LoVo (cell line): ENCODE data around the gene RIOK1.
A peak's percentile ranks its signal among the peaks of the same experiment; 100 is the strongest.
"Not testable (repeated sequence)": the region's sequence is repeated elsewhere in the genome, so short reads cannot be mapped to it uniquely, and the experiment has no call there.

Experiments
- DNase-seq: peaks from one replicate; pipeline ENCODE4 v3.0.0-alpha.2; 2016; ENCODE audit warnings: low spot score

The RIOK1 gene

DNA sequence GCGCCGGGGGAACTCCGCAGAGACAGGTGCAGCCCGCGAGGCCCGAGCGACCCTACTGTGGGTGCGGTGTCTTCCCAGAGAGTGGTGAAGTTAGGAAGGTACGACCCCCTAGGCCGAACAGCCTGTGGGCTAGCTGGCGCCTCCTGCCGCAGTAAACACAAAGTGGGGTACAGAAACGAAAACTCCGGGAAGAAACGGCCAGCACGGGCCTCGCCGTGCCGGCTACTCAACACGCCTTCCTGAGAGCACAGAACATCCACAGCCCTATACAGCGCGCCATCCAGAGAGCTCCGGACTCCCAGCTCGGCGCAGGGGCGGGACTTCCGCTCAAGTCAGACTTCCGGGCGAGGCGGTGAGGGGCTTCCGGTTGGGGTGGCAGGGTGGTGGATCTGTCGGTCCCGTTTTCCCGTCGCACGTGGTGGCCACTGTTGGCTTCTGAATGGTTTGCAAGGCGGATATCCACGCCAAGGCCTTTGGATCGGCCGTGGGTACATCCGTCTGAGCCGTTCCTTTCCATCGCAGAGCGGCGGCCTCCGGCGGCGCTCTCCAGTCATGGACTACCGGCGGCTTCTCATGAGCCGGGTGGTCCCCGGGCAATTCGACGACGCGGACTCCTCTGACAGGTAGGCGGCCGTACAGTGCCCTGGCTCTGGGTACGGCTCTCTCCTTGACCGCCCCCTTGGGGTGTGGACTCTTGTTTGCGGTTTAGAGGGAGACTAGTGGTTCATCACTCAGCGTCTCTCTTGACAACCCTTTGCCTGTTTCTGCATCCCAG, at the start of gene RIOK1, which contains the start of gene CAGE1:
TSS of gene RIOK1 (plus strand) at position 358 of the 775 bp plus-strand sequence. CDS start at position 553, 195 bp downstream.
TSS of gene CAGE1 (minus strand) at position 292 of the 775 bp plus-strand sequence. CDS start 2,569 bp downstream, outside the sequence.
- DNase-seq, result peak; percentile 93

DNA sequence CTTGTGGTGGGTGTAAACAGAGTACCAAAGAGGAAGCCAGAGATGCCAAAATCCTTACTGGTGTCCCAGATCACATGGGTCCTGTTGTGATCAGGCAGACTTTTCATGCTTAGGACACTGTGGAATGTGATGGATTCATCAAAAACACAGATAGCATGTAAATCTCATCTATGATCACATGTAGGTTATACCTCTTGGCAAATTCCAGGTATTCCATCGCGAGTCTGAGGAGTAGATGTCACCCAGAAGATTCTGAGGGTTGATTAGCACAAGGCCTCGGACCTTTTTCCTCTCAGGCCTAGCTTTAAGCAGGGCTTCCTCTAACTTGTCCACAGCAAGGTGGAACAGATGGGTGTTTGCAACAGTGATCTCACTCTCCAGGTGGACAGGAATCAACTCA, 48.3 kb upstream of the RIOK1 start:
- no peak for DNase-seq

DNA sequence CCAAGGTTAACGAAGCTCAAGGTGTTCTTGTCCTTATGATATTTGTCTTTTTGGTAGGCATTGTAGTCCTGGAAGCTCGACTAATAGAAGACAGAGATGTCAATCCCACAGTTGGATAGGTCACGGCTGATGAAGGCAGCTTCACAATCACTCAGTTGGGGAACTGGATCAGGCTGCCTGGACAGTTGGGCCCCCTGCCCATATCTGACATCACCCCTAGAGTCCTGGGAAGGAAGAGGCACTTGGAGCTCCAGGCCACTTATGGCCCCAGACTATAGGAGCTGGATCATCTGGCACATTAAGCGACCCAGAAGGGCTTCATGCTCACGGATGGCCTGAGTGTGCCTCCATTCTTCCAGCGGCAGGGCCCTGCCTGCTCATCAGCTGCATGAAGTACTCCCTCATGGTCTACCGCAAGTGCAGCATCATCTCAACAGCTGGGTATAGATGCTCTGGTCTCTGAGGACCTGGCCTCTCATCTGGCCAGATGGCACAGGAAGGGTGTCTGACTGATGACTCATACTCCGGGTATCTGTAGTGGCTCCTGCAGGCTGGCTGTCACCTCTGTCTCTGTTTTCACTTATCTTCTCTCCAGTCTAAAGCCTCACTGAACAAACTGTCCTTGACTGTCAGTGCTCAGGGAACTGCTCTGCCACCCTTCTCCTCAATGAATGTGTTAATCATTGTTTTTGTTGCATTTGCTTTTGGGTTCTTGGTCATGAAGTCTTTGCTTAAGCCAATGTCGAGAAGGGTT, 47.4 kb upstream of the RIOK1 start:
- peak; percentile 43 for DNase-seq

DNA sequence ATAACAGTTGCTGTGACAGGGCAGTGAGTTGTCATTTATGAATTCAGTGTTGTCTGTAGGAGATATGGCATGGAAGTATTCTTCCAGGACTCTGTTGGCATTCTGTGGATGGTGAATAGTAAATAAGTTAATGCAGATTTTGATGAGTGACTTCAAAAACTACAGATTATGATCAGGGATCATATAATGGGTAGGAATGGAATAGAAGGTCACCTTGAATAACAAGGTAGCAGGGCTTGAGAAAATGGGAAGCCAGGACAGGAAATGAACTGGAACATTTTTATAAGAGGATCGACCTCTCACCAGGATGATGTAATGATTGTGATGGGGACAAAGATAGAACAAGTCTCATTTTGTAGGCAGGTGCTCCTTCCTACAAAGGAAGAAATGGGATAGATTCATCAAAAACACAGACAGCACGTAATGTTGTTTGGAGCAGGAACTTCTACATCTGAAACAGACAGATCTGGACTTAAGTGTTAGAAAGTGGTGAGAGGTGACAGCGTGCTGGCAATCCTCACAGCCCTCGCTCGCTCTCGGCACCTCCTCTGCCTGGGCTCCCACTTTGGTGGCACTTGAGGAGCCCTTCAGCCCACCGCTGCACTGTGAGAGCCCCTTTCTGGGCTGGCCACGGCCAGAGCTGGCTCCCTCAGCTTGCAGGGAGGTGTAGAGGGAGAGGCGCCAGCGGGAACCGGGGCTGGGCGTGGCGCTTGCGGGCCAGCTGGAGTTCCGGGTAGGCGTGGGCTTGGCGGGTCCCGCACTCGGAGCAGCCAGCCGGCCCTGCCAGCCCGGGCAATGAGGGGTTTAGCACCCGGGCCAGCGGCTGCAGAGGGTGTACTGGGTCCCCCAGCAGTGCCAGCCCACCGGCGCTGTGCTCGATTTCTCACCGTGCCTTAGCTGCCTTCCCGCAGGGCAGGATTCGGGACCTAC, 45.8 kb upstream of the RIOK1 start:
- no peak for DNase-seq

DNA sequence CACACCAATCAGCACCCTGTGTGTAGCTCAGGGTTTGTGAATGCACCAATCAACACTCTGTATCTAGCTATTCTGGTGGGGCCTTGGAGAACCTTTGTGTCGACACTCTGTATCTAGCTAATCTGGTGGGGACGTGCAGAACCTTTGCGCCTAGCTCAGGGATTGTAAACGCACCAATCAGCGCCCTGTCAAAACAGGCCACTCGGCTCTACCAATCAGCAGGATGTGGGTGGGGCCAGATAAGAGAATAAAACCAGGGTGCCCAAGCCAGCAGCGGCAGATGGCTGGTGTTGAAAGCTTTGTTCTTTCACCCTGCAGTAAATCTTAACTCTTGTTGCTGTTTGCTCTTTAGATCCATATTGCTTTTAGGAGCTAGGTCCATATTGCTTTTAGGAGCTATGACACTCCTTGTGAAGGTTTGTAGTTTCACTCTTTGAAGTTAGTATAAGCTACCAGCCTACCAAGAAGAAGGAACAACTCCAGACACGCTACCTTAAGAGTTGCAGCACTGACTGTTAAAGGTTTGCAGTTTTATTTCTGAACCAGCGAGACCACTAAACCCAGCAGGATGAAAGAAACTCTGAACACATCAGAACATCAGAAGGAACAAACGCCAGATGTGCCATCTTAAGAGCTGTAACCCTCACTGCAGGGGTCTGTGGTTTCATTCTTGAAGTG, 44.7 kb upstream of the RIOK1 start:
- not testable (repeated sequence) for DNase-seq

DNA sequence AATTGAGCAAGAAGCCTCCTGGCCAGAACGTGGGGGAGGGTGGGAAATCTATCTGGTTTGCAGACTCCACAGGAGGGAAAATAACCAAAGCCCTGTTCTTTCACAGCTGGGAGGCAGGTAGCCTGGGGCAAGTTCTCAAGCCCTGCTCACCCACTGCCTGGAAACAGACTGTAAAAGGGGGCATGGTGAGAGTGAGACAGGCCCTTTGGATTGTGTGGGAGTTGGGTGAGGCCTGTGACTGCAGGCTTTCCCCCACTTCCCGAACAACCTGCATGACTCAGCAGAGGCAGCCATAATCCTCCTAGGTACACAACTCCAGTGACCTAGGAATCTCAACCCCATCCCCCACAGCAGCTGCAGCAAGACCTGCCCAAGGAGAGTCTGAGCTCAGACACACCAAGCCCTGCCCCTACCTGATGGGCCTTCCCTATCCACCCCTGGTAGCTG, 42.0 kb upstream of the RIOK1 start:
- peak; percentile 80 for DNase-seq

DNA sequence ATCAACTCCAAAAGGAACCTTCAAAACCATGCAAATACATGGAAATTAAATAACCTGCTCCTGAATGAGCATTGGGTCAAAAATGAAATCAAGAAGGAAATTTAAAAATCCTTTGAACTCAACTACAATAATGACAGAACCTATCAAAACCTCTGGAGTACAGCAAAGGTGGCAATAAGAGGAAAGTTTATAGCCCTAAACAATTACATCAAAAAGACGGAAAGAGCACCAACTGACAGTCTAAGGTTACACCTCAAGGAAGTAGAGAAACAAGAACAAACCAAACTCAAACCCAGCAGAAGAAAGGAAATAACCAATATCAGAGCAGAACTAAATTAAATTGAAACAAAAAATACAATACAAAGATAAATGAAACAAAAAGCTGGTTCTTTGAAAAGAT, 39.0 kb upstream of the RIOK1 start:
- not testable (repeated sequence) for DNase-seq

DNA sequence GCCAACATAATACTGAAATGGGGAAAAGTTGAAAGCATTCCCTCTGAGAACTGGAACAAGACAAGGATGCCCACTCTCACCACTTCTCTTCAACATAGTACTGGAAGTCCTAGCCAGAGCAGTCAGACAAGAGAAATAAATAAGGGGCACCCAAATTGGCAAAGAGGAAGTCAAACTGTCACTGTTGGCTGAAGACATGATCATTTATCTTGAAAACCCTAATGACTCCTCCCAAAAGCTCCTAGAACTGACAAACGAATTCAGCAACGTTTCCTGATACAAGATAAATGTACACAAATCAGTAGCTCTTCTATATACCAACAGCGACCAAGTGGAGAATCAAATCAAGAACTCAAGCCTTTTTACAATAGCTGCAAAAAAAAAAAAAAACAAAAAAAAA, 37.7 kb upstream of the RIOK1 start:
- DNase-seq, result not testable (repeated sequence)

DNA sequence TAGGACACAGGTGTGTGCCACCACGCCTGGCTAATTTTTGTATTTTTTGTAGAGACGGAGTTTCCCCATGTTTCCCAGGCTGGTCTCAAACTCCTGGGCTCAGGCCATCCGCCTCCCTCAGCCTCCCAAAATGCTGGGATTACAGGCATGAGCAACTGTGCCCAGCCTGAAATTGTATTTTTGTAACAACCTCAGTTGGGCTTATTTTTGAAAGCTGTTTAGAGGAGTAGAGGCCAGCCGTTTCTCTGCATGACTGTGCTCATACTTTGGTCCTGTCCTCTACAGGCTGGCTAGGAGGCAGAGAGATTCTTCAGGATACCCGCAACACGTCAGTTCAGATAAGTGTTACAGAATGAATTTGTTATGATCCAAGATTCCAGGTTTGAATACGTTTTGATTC, 22.2 kb upstream of the RIOK1 start:
- DNase-seq, result no peak

DNA sequence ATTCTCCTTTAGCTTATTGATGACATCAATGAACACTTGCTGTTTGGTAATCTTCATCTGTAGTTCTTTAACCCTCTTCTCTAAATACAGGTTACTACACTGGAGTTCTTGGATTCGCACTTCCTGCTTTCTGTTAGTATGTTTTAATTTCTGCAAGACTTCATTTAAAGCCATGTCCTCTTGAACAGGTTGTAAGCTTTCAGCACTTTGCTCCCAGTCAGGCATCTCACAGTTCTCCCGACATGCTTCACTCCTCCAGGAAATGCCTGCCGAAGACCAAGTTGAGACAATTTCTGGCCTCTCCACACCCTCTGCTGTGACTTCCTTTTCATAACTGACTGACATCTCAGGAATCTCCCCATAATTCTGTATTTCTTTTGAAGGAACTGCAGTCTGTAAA, 15.9 kb upstream of the RIOK1 start:
- no peak for DNase-seq

DNA sequence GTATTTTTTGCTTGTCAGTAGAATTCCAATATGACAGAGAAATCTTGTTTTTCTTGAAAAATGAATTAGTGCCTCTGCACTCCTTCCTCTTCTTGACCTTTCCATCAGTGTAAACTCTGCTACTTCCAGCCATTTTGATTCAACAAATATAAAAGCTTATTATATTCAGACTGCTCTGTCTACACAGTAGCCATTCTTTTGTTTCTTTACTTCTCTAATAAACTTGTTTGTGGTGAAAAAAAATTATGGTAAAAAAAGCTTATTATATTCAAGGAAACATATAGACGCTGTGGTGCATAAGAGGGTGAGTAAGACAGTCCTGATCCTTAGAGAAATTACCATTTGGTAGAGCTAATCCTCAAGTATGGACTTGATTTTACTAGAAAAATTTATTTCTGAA, 11.6 kb upstream of the RIOK1 start:
- no peak for DNase-seq

DNA sequence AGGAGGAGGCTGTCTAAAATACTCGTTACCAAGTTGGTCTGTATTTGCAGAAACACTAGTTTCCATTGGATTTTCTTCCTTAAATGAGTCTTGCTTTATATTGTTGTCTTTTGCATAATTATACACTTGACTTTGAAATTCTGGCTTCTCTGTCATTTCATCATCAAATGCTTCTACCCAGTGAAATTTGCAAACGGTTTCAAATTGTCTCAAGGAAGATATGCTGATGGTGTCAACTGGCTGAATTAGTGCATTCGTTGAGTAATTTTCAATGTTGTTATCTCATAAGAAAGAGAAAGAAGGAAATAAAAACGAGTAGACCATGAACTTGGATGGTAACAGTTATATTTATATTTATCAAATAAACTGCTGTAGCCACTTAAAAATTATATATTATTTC, 10.9 kb upstream of the RIOK1 start:
- DNase-seq, result no peak

DNA sequence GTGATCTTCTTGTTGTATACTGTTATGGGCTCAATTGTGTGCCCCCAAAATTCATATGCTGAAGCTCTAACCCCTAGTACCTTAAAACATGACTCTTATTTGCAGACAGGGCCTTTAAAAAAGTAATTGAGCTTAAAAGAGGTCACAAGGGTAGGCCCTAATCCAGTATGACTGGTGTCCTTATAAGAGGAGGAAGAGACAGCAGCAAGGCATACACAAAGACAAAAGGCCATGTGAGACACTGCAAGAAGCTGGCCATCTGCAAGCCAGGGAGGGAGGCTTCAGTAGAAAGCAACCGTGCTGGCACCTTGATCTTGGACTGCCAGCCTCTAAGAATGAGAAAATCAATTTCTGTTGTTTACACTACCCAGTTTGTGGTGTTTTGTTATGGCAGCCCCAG, 8.5 kb upstream of the RIOK1 start:
- no peak for DNase-seq

DNA sequence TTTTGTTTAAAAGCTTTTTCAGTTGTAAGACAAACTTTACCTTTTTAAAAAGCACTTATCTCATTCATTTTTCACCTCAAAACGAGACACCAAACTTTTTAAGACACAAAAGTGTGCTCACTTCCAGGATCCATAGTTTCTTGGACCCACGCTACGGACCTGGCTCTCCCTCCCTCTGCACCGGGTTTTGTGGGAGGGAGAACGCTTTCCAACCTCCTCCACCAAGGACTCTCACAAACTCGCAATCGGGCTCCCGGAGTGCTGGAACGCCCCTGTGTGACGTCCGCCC, 502 bp upstream of the RIOK1 start:
- DNase-seq, result no peak

DNA sequence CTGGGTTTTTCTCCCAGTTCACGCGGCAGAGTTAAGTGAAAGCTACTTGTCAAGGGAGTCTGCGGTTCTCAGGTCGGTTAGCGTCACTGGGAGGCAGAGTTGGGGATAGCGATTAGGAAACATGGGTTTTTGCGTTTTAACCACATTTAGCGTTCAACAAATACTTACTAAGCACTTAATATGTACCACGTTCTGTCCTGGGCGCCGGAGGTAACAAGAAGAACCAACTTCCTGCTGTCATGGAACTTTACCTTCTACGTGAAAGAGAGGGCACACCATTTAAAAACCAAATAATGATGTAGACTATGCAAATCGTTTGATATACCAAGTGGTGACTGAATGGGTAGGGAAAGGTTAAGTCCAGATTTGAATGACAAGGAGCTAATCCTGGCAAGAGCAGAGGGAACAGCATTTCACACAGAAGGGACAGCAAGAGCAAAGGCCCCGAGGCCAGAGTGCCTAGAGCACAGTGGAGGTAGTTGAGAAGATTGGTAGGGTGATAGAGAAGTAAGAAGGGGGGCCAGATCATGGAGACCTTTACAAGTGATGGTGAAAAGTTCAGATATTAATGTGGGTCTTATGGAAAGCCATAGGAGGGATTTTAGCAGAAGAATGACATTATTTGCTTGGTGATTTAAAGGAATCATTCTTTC, 744 bp downstream of the RIOK1 start:
- no peak for DNase-seq

DNA sequence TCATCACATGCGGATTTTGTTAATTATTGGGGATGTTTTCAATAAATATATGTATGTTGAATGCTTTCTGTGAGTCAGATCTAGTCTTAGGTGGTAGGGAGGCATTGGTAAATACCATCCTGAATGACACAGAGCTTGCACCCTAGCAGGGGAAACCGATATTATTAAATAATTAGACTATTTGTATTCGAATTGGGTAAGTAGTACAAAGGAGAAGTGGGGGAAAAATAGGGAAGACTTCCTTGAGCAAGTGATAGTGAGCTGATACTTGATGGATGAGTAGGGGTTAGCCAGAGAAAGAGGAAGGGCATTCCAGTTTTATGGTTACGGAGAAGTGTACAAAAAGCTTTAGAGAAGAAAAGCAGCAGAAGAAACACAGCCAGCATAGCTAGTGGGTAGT, 1.5 kb downstream of the RIOK1 start:
- DNase-seq, result no peak

DNA sequence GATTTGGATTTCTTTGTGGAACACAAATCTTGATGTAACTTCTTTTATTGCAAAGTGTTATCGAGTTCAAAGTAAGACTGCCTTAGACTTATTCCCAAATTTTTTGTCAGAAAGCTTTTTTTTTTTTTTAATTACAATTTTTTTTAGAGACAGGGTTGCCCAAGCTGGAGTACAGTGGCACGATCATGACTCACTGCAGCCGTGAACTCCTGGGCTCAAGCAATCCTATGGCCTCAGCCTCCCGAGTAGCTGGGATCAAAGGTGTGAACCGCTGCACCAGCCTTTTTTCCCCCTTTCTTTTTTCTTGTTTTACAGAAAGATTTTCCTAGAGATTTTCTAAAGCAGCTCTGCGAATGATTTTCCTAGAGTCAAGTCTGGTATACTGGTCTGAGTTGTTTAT, 2.8 kb downstream of the RIOK1 start:
- no peak for DNase-seq

DNA sequence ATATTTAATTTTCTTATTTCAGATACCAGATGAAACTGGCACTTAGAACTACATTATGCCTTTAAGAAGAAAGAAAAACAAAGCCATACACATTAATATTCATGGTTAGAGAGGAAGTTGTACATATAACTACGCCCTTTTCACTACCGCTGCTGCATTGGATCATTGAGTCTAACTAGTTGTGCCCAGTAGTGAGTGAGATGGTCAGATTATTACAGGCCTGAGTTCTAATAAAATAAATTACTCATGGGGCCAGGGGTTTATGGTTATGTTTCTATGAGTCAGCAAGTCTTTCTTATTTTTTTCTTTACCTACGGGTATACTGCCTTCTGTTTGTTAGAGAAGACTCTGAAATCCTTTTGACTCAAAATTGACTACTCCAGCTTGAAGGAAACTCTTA, 11.5 kb downstream of the RIOK1 start:
- DNase-seq, result no peak

DNA sequence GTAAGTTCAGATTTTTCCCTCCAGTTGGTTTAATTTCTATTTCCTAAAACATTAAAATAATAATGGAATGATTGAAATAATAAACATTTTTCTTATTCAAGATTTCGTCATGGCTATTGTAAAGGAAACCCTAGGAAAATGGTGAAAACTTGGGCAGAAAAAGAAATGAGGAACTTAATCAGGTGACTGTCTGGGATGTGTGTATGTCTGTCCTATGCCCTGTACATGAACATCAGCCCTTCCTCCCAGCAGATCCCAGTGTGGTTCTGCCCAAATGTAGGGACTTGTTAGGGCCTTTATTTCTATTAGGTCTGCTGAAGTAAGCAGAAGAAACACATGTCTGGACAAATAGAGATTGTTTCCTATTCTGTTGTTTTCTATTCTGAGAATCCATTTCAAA, 13.1 kb downstream of the RIOK1 start:
- no peak for DNase-seq

DNA sequence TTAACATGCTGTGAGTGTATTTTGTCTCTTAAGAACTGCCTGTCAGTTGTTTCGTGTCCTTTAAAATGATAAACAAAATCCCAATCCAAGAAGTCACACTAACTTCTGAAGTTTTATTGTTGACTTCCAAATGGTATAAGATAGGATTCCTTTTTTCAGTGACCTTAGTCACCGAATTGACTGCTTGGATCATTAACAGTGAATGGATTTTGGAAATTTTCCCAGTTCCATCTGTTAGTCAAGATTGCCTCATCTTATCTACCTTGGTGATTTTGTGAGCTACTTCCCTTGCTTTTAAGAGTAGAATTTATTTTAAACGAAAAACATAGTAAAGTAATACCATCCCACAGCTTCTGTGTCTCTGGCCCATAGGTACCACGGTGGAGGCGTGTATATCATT, 14.9 kb downstream of the RIOK1 start:
- DNase-seq, result no peak

DNA sequence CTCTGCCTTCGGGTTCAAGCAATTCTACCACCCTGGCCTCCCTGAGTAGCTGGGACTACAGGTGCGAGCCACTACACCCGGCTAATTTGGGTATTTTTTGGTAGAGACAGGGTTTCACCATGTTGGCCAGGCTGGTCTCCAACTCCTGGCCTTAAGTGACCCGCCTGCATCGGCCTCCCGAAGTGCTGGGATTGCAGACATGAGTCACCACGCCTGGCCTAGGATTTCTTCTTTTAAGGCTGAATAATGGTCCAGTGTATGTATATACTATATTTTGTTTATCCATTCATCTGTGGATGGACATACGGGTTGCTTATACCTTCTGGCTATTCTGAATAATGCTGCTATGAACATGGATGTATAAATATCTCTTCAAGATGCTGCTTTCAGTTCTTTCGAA, 17.1 kb downstream of the RIOK1 start:
- no peak for DNase-seq
